ENCODE measurements around the gene INPP5J.
"Not testable (repeated sequence)": the region's sequence is repeated elsewhere in the genome, so short reads cannot be mapped to it uniquely, and the experiment has no call there.

Gene INPP5J

DNA sequence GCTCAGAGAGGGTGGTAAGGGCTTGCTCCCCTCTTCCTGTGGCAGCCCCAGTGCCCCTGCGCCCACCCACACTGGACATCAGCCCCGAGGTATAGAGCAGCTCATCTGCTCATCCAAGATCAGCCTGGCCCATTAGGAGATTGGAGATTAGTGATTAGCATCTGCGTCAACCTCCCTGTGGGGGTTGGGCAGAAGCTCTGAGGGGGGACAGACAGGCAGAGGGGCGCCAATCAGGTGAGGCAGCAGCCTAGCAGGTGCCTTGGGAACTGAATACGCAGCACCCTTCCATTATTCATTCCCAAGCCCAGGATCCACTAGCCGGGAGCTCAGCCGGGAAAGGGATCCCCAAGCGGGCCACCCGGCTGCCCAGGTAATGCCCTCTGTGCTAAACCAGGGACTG is 30.6 kb upstream of the INPP5J start:
- DNase-seq, result no peak
- TF ChIP-seq GATA1 (IDR thresholded peaks at IDR 0.05; ENCODE audit: low read depth, low read length), result no peak
- TF ChIP-seq POLR2A (IDR thresholded peaks at IDR 0.05; ENCODE audit: low read length), result no peak

DNA sequence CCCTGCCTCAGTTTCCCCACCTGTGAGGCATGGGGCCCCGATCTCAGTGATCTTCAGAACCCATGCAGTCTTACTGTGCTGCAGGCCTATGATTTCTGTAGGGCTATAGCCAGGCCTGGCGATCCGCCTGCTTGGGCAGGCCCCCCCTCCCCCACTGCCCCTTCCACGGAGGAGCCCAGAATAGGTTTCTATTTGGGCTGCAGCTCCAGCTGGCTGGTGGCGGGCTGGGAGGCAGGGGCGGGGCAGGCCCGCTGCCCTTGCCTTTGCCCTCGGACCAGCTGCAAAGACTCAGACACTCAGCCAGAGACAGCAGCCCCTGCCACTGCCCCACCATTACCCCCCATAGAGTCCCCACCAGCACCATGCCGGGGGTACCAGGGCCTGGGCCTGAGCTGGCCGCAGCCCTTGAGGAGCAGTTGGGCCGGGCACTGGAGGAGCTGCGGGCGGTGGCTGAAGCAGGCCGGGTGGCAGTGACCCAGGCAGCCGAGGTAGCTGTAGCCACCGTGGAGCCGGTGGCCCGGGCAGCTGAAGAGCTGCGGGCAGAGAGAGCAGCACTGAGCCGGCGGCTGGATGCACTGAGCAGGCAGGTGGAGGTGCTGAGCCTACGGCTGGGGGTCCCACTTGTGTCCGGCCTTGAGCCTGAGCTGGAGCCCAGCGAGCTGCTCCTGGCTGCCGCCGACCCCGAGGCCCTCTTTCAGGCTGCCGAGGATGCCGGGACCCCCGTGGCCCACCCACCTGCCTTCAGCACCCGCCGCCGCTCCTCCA is 29.5 kb upstream of the INPP5J start:
- TF ChIP-seq POLR2A (IDR thresholded peaks at IDR 0.05; ENCODE audit: low read length), result no peak
- TF ChIP-seq GATA1 (IDR thresholded peaks at IDR 0.05; ENCODE audit: low read depth, low read length), result no peak
- DNase-seq, result no peak

DNA sequence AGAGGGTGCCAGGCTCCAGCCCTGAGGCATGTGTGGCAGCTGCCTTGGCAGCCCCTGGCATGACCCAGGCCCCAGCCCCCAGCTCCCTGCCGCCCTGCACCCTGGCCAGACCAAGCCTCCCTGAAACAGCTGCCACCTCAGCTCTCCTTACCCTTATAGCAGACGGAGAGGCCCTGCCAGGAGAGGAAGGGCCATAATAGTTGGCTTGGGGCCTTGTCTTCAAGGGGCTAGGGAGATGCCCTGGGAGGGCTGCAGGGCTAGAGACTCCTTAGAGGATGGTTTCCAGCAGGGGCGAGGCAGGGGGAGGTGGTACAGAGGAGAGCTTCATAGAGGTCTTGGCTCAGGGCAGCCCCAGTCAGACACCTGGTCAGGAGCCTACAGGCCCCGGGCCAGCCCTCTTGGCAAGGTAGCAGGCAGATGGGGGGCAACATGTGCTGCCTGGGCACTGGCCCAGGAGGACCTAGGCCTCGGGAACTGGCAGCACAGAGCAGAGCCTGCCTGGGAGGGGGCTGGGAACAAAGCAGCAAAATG is 28.7 kb upstream of the INPP5J start:
- TF ChIP-seq POLR2A (IDR thresholded peaks at IDR 0.05; ENCODE audit: low read length) (no peak), GATA1 (IDR thresholded peaks at IDR 0.05; ENCODE audit: low read depth, low read length) (no peak)
- DNase-seq, result no peak

DNA sequence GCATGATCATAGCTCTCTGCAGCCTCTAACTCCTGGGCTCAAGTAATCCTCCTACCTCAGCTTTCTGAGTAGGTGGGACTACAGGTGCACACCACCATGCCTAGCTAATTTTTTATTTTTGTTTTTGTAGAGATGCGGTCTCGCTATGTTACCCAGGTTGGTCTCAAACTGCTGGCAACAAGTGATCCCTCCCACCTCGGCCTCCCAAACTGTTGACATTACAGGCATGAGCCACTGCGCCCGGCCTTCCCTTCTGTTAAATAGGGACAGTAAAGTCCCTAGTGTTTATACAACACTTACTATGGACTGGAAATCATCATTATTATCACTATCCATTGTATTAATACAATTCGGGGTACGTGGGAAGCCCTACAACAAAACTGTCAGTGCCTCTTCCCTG is 28.0 kb upstream of the INPP5J start:
- TF ChIP-seq GATA1 (IDR thresholded peaks at IDR 0.05; ENCODE audit: low read depth, low read length) (no peak), POLR2A (IDR thresholded peaks at IDR 0.05; ENCODE audit: low read length) (no peak)
- DNase-seq, result no peak

- DNase-seq, result no peak
- no peak for TF ChIP-seq GATA1 (IDR thresholded peaks at IDR 0.05; ENCODE audit: low read depth, low read length)
- no peak for TF ChIP-seq POLR2A (IDR thresholded peaks at IDR 0.05; ENCODE audit: low read length)
Measured at GRCh38 chr22:31095637-31096249, 27.0 kb upstream of the INPP5J start.

- DNase-seq, result no peak
- TF ChIP-seq POLR2A (IDR thresholded peaks at IDR 0.05; ENCODE audit: low read length) (no peak), GATA1 (IDR thresholded peaks at IDR 0.05; ENCODE audit: low read depth, low read length) (no peak)
Measured at GRCh38 chr22:31096657-31097279, 26.0 kb upstream of the INPP5J start.

DNA sequence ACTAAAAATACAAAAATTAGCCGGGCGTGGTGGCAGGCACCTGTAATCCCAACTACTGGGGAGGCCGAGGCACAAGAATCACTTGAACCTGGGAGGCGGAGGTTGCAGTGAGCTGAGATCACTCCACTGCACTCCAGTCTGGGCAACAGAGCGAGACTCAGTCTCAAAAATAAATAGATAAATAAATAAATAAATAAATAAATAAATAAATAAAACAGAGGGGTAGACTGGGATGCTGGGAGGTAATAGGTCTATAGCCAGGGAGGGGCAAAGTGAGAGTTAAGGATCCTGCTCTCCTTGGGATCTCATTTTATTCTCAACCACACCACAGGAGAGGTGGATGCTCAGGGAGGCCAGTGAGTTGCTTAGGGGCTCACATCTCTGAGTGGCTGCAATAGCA is 25.2 kb upstream of the INPP5J start:
- not testable (repeated sequence) for DNase-seq

GRCh38 chr22:31097941-31098631 is 24.7 kb upstream of the INPP5J start:
- no peak for DNase-seq
- no peak for TF ChIP-seq GATA1 (IDR thresholded peaks at IDR 0.05; ENCODE audit: low read depth, low read length)
- TF ChIP-seq POLR2A (IDR thresholded peaks at IDR 0.05; ENCODE audit: low read length), result no peak

GRCh38 chr22:31098632-31099110 is 24.1 kb upstream of the INPP5J start:
- peak; percentile 31 to 53 for DNase-seq
- TF ChIP-seq GATA1 (IDR thresholded peaks at IDR 0.05; ENCODE audit: low read depth, low read length) (no peak), POLR2A (IDR thresholded peaks at IDR 0.05; ENCODE audit: low read length) (no peak)

- no peak for DNase-seq
- TF ChIP-seq GATA1 (IDR thresholded peaks at IDR 0.05; ENCODE audit: low read depth, low read length) (no peak), POLR2A (IDR thresholded peaks at IDR 0.05; ENCODE audit: low read length) (no peak)
Measured at GRCh38 chr22:31099386-31099785, 23.4 kb upstream of the INPP5J start.

DNA sequence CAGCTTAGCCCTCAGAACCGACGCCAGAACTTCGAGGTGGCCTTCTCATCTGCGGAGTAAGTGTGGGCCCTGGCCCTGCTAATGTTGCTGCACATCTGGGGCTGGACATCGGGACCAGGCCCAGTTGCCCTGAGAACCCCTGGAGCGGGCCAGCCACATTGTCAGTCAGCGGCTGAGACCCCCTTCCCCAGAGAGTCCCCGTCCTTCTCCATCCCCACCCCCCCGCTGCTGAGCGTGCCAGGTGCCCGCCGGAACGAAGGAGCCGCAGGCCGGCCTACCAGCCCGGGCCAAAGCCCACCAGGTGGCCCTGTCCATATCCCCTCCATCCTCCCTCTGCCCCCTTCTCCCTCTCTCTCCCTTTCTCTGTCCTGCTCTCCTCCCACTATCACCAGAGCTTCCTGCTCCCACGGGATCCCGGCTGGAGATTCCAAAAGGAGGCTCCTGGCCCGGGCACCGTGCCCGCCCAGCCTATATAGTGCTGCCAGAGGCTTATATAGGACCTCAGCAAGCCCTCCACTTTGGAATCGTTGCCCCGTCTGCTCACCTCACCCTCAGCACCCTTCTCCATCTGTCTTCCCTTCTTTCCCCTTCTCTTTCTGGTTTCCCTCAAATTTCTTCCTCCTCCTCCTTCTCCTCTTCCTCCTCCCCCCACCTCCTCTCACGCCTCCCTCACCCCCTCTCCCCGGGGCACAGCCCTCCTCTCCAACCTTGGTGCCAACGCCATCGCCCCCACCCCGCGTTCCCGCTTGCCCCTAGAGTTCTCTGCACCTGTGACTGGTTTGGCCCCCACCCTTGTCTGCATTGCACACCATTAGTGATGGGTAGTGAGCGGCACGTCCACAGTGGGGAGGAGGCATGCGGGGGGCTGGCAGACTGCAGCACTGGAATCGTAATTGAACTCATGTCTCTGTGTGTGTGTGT is 22.7 kb upstream of the INPP5J start:
- no peak for DNase-seq
- TF ChIP-seq POLR2A (IDR thresholded peaks at IDR 0.05; ENCODE audit: low read length) (no peak), GATA1 (IDR thresholded peaks at IDR 0.05; ENCODE audit: low read depth, low read length) (no peak)

GRCh38 chr22:31100762-31101525 is 21.8 kb upstream of the INPP5J start:
- TF ChIP-seq GATA1 (IDR thresholded peaks at IDR 0.05; ENCODE audit: low read depth, low read length), result no peak
- no peak for TF ChIP-seq POLR2A (IDR thresholded peaks at IDR 0.05; ENCODE audit: low read length)

More at GRCh38 chr22:31100762-31101525, 21.8 kb upstream of the INPP5J start:
- DNase-seq, result no peak

All from erythroblast (primary cell).